GM12878 (cell line): Measurements from ENCODE around the gene GRIK3. TPM values are rescaled to one million over a fixed set of nuclear protein-coding genes. Genes with fewer than 3 reads are reported as not detected.

Source experiments
- ATAC-seq: fragments of 200-7000 bp; cut with Tn5 transposase; 3 replicates; pipeline ENCODE4 v1.9.1; 2020; ENCODE audit warnings: mild to moderate bottlenecking, moderate library complexity
- BruUV-seq: library from RNA; stranded (reverse); fragments of 400-500 nt; replicated peaks from 2 replicates; lab custom pipeline; 2021; lab: Mats Ljungman, UMichigan
- CTCF ChIA-PET: fragments of 300-600 bp; sonication (Branson Sonifier 250); formaldehyde crosslinking; extraction: SDS; loops from one replicate; lab custom pipeline; 2021; ENCODE audit warnings: inconsistent platforms; lab: Yijun Ruan, JAX
- POLR2A ChIA-PET: fragments of 350-600 bp; formaldehyde crosslinking; extraction: SDS; loops from one replicate; lab custom pipeline; 2021; ENCODE audit warnings: inconsistent platforms; lab: Charles Lee
- RAD21 ChIA-PET: fragments of 300-600 bp; sonication (Branson Sonifier 250); formaldehyde crosslinking; loops from one replicate; lab custom pipeline; 2023; ENCODE audit warnings: antibody characterized with exemption; ENCODE audit not compliant: unreplicated experiment; lab: Charles Lee
- SMC1A ChIA-PET: fragments of 300-600 bp; sonication (Branson Sonifier 250); formaldehyde crosslinking; loops from one replicate; lab custom pipeline; 2023; ENCODE audit not compliant: unreplicated experiment, uncharacterized antibody; lab: Charles Lee
- DNase-seq: peaks from one replicate; pipeline ENCODE4 v3.0.0-alpha.2; 2011; ENCODE audit warnings: low read depth, low spot score
- FAIRE-seq: peaks from 3 replicates; lab custom pipeline; 2011; peaks lifted over from hg19 to GRCh38; lab: Jason Lieb, UNC
- H2AFZ ChIP-seq: 2 replicates; pipeline ENCODE4 v1.6.0; 2011; ENCODE audit warnings: low read depth, low read length, control low read depth; ENCODE audit not compliant: control insufficient read depth
- H3K27ac ChIP-seq: 2 replicates; pipeline ENCODE4 v1.5.1; 2011; ENCODE audit warnings: control low read depth; ENCODE audit not compliant: control insufficient read depth, insufficient read depth
- H3K27me3 ChIP-seq, 2 experiments: replicated peaks in 1 of 2; 2 replicates each; pipeline versions ENCODE4 v1.6.0 to v1.6.1; 2011; ENCODE audit warnings: low read length in 1 of 2; ENCODE audit not compliant: control insufficient read depth in 2 of 2, insufficient read depth in 2 of 2
- H3K36me3 ChIP-seq, 2 experiments: 2 replicates each; pipeline ENCODE4 v1.5.1; 2011; ENCODE audit warnings: low read length in 1 of 2; ENCODE audit not compliant: control insufficient read depth in 2 of 2, insufficient read depth in 2 of 2
- H3K4me1 ChIP-seq: 2 replicates; pipeline ENCODE4 v1.6.1; 2011; ENCODE audit warnings: mild to moderate bottlenecking, low read length, moderate library complexity, mixed read lengths; ENCODE audit not compliant: control insufficient read depth, insufficient read depth
- H3K4me2 ChIP-seq: 2 replicates; pipeline ENCODE4 v1.6.0; 2011; ENCODE audit warnings: control low read depth; ENCODE audit not compliant: control insufficient read depth, insufficient read depth
- H3K4me3 ChIP-seq: fragments of 200-600 bp; sonication (generic); 2 replicates; pipeline ENCODE4 v1.5.1; 2016
- H3K79me2 ChIP-seq: 2 replicates; pipeline ENCODE4 v1.6.0; 2011; ENCODE audit warnings: low read length; ENCODE audit not compliant: control insufficient read depth, insufficient read depth
- H3K9ac ChIP-seq: 2 replicates; pipeline ENCODE4 v1.8.0; 2011; ENCODE audit warnings: low read length, control low read depth, mixed read lengths; ENCODE audit not compliant: control insufficient read depth, insufficient read depth
- H3K9me3 ChIP-seq: replicated peaks from 3 replicates; pipeline ENCODE4 v1.5.1; 2011; ENCODE audit warnings: mild to moderate bottlenecking, low read length; ENCODE audit not compliant: control insufficient read depth, insufficient read depth
- H4K20me1 ChIP-seq: 2 replicates; pipeline ENCODE4 v1.6.0; 2011; ENCODE audit not compliant: control insufficient read depth, insufficient read depth
- ATF7 ChIP-seq: fragments of 450-650 bp; IDR thresholded peaks from 2 replicates; pipeline ENCODE4 v1.6.1; 2016; ENCODE audit warnings: low read depth, mild to moderate bottlenecking
- DPF2 ChIP-seq: fragments of 450-650 bp; IDR thresholded peaks from 2 replicates; pipeline ENCODE4 v1.6.1; 2017; ENCODE audit warnings: mild to moderate bottlenecking
- MTA2 ChIP-seq: fragments of 450-650 bp; IDR thresholded peaks from 2 replicates; pipeline ENCODE4 v1.6.1; 2016; ENCODE audit warnings: low read depth, mild to moderate bottlenecking, moderate library complexity
- NR2C1 ChIP-seq: fragments of 450-650 bp; IDR thresholded peaks from 2 replicates; pipeline ENCODE4 v1.6.1; 2017; ENCODE audit warnings: antibody characterized with exemption, mild to moderate bottlenecking, moderate library complexity
- POLR2AphosphoS2 ChIP-seq: IDR thresholded peaks from 2 replicates; pipeline ENCODE4 v1.6.1; 2011; ENCODE audit warnings: low read depth, mild to moderate bottlenecking, low read length, improper control_type of control experiment, moderate library complexity
- PRDM15 ChIP-seq: fragments of 450-650 bp; formaldehyde crosslinking; IDR thresholded peaks from 2 replicates; pipeline ENCODE4 v1.4.0; 2020; ENCODE audit warnings: mild to moderate bottlenecking, moderate library complexity
- SMC3 ChIP-seq: IDR thresholded peaks from 2 replicates; pipeline ENCODE4 v1.6.1; 2011; ENCODE audit warnings: low read length, improper control_type of control experiment, borderline replicate concordance
- SRF ChIP-seq, 2 experiments: IDR thresholded peaks; 2 replicates each; pipeline ENCODE4 v1.6.1; 2011; ENCODE audit warnings: low read depth in 2 of 2, low read length in 2 of 2, mild to moderate bottlenecking in 1 of 2, moderate library complexity in 1 of 2
- TARDBP ChIP-seq: IDR thresholded peaks from 2 replicates; pipeline ENCODE4 v1.6.1; 2016; ENCODE audit warnings: borderline replicate concordance
- TBL1XR1 ChIP-seq: IDR thresholded peaks from 2 replicates; pipeline ENCODE4 v1.6.1; 2012; ENCODE audit warnings: low read depth, low read length, improper control_type of control experiment
- USF1 ChIP-seq: IDR thresholded peaks from 2 replicates; pipeline ENCODE4 v1.6.1; 2011; ENCODE audit warnings: borderline replicate concordance, low read depth, mild to moderate bottlenecking, moderate library complexity, mixed read lengths, low read length; ENCODE audit not compliant: insufficient read depth; ENCODE audit errors: extremely low read length
- ZNF217 ChIP-seq: fragments of 450-650 bp; IDR thresholded peaks from 2 replicates; pipeline ENCODE4 v1.6.1; 2017; ENCODE audit warnings: antibody characterized with exemption, mild to moderate bottlenecking
- ZNF274 ChIP-seq: IDR thresholded peaks from one replicate; pipeline ENCODE4 v1.8.0; 2011; ENCODE audit not compliant: insufficient read length, insufficient read depth
- WGBS: methylation state at CpG from one replicate; pipeline ENCODE4 v1.1.6; 2016; ENCODE audit warnings: low lambda C conversion rate; ENCODE audit not compliant: insufficient replicate concordance, insufficient coverage; ENCODE audit errors: missing lambda C conversion rate; 5-methylcytosine and 5-hydroxymethylcytosine counted together
- in situ Hi-C: fragments of 300-500 bp; cut with MboI; formaldehyde crosslinking; loops from 9 replicates; pipeline ENCODE4 v1.14.3; 2018; ENCODE audit warnings: mixed read lengths
- intact Hi-C: fragments of 100-400 bp; cut with micrococcal nuclease; formaldehyde crosslinking; loops from one replicate; pipeline ENCODE4 v1.14.2; 2022; ENCODE audit not compliant: unreplicated experiment
- polyA plus RNA-seq, 11 experiments: library from polyadenylated mRNA; depleted of rRNA in 4 of 11; unstranded in 6 of 11; stranded (reverse) in 5 of 11; fragments of >200 nt; fragmentation: Nextera tagmentation in 4 of 11; fragmentation: Illumina TruSeq in 1 of 11; extraction: Ambion mirVana in 4 of 11; extraction: Trizol in 1 of 11; gene quantifications; 1 replicate in 1 of 11; 2 replicates in 10 of 11; pipeline versions ENCODE4 v1.2.1 to v1.2.3, GENCODE V29; 2011 to 2016; ENCODE audit warnings: inconsistent platforms in 2 of 11, missing spikeins in 2 of 11, low read depth in 1 of 11
- total RNA-seq, 4 experiments: library from RNA; depleted of rRNA in 3 of 4; stranded (reverse); fragments of >200 nt in 3 of 4; fragmentation: Illumina TruSeq in 1 of 4; extraction: Trizol in 1 of 4; gene quantifications; 2 replicates each; pipeline versions ENCODE4 v1.2.1 to v1.2.3, GENCODE V29; 2013 to 2021
- TF ChIP-seq, protein P1 (sequence below), 3 experiments: IDR thresholded peaks in 2 of 3; conservative IDR thresholded peaks in 1 of 3; 2 replicates each; pipeline ENCODE4 v1.5.1; 2011; ENCODE audit warnings: low read depth in 3 of 3, low read length in 3 of 3, mild to moderate bottlenecking in 3 of 3, control low read depth in 2 of 3, moderate library complexity in 2 of 3, inconsistent platforms in 1 of 3, mixed read lengths in 1 of 3; ENCODE audit not compliant: control insufficient read depth in 2 of 3, insufficient read depth in 1 of 3; ENCODE audit errors: extremely low read depth in 1 of 3
- TF ChIP-seq, protein P2 (sequence below): fragments of 450-650 bp; IDR thresholded peaks from 2 replicates; pipeline ENCODE4 v1.6.1; 2016; ENCODE audit warnings: mild to moderate bottlenecking
- TF ChIP-seq, protein P3 (sequence below): IDR thresholded peaks from 2 replicates; pipeline ENCODE4 v1.6.1; 2011; ENCODE audit warnings: borderline replicate concordance, low read depth, mild to moderate bottlenecking, moderate library complexity, low read length; ENCODE audit not compliant: insufficient read depth, poor library complexity, severe bottlenecking

Gene GRIK3
- total and polyA plus RNA-seq, 10 of the 15 experiments (the other 5 are each of a cell fraction or from before 2014, with no cell fraction given): not detected

GRCh38 chr1:36838888-36839287 lies 195.4 kb downstream of the GRIK3 start:
- H3K4me1 ChIP-seq: no peaks in the 10 kb centered on the region
- no peak overlapping the region for H3K4me2 ChIP-seq
- DNase-seq: no peak
- CTCF ChIA-PET: interaction anchor here (0.8 kb wide), 1 partner anchor 24 kb away, joined by 3 read pairs; no protein-coding TSS in a partner anchor
- SMC1A ChIA-PET: no interaction called here
- RAD21 ChIA-PET: no interaction called here
- no peak overlapping the region for H3K9ac ChIP-seq
- no peaks in the 10 kb centered on the region for H3K9me3 ChIP-seq
- no peaks in the 10 kb centered on the region for H3K36me3 ChIP-seq
- intact Hi-C loops (no loop called here), in situ Hi-C loops (no loop called here)
- ATAC-seq: no peak
- H3K27ac ChIP-seq: no peak overlapping the region
- BruUV-seq: no TSS peak
- no peak overlapping the region for H3K4me3 ChIP-seq
- no peaks in the 10 kb centered on the region for H4K20me1 ChIP-seq
- WGBS: 18% methylated on average over 8 of the region's 8 CpGs
- no peak for FAIRE-seq
- no peak overlapping the region for H2AFZ ChIP-seq
- H3K27me3 ChIP-seq: peaks cover 0 to 2% of the 10 kb centered on the region in 2 experiments; a peak in 2 of 4 replicates
- POLR2A ChIA-PET: no interaction called here
- H3K79me2 ChIP-seq: no peaks in the 10 kb centered on the region
- TF ChIP-seq MTA2 (no peak), DPF2 (no peak), SRF (IDR thresholded peaks at IDR 0.05; ENCODE audit: low read depth in 2 of 2, low read length in 2 of 2) (no peak), POLR2AphosphoS2 (no peak), PRDM15 (CRISPR knock-in tag) (no peak), ZNF217 (no peak), SMC3 (no peak), TBL1XR1 (no peak), ATF7 (no peak), NR2C1 (no peak), TARDBP (no peak), USF1 (no peak), ZNF274 (no peak)
- TF ChIP-seq, protein P1, sequence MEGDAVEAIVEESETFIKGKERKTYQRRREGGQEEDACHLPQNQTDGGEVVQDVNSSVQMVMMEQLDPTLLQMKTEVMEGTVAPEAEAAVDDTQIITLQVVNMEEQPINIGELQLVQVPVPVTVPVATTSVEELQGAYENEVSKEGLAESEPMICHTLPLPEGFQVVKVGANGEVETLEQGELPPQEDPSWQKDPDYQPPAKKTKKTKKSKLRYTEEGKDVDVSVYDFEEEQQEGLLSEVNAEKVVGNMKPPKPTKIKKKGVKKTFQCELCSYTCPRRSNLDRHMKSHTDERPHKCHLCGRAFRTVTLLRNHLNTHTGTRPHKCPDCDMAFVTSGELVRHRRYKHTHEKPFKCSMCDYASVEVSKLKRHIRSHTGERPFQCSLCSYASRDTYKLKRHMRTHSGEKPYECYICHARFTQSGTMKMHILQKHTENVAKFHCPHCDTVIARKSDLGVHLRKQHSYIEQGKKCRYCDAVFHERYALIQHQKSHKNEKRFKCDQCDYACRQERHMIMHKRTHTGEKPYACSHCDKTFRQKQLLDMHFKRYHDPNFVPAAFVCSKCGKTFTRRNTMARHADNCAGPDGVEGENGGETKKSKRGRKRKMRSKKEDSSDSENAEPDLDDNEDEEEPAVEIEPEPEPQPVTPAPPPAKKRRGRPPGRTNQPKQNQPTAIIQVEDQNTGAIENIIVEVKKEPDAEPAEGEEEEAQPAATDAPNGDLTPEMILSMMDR (IDR thresholded peaks at IDR 0.05 in 2 of 3, conservative IDR thresholded peaks at IDR 0.05 in 1 of 3; ENCODE audit: control insufficient read depth in 2 of 3, extremely low read depth in 1 of 3, insufficient read depth in 1 of 3, low read depth in 3 of 3, low read length in 3 of 3): no peak
- TF ChIP-seq, protein P2, sequence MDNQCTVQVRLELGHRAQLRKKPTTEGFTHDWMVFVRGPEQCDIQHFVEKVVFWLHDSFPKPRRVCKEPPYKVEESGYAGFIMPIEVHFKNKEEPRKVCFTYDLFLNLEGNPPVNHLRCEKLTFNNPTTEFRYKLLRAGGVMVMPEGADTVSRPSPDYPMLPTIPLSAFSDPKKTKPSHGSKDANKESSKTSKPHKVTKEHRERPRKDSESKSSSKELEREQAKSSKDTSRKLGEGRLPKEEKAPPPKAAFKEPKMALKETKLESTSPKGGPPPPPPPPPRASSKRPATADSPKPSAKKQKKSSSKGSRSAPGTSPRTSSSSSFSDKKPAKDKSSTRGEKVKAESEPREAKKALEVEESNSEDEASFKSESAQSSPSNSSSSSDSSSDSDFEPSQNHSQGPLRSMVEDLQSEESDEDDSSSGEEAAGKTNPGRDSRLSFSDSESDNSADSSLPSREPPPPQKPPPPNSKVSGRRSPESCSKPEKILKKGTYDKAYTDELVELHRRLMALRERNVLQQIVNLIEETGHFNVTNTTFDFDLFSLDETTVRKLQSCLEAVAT: no peak
- TF ChIP-seq, protein P3, sequence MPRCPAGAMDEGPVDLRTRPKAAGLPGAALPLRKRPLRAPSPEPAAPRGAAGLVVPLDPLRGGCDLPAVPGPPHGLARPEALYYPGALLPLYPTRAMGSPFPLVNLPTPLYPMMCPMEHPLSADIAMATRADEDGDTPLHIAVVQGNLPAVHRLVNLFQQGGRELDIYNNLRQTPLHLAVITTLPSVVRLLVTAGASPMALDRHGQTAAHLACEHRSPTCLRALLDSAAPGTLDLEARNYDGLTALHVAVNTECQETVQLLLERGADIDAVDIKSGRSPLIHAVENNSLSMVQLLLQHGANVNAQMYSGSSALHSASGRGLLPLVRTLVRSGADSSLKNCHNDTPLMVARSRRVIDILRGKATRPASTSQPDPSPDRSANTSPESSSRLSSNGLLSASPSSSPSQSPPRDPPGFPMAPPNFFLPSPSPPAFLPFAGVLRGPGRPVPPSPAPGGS: no peak
